Neural crest cell (in vitro differentiated cells): ENCODE data around the gene PXMP4. TPM values are rescaled to one million over a fixed set of nuclear protein-coding genes. Genes with fewer than 3 reads are reported as not detected.

ENCODE experiments used
- DNase-seq: peaks from one replicate; pipeline ENCODE4 v3.0.0; 2021; ENCODE audit warnings: low read depth, mixed read lengths, low spot score
- H3K27ac Mint-ChIP-seq: one replicate; pipeline ENCODE4 v1.8.0; 2021; ENCODE audit warnings: mild to moderate bottlenecking, mixed read lengths; ENCODE audit not compliant: unreplicated experiment
- H3K27me3 Mint-ChIP-seq: 2 replicates; pipeline ENCODE4 v1.8.0; 2021; ENCODE audit warnings: low read depth, mild to moderate bottlenecking, mixed read lengths
- H3K36me3 Mint-ChIP-seq: 2 replicates; pipeline ENCODE4 v1.8.0; 2021; ENCODE audit warnings: low read depth, mild to moderate bottlenecking, mixed read lengths
- H3K4me1 Mint-ChIP-seq: 2 replicates; pipeline ENCODE4 v1.8.0; 2021; ENCODE audit warnings: mixed read lengths
- H3K4me3 Mint-ChIP-seq: one replicate; pipeline ENCODE4 v1.8.0; 2021; ENCODE audit warnings: mild to moderate bottlenecking, mixed read lengths
- H3K9me3 Mint-ChIP-seq: 2 replicates; pipeline ENCODE4 v1.8.0; 2021; ENCODE audit warnings: mixed read lengths
- total RNA-seq: library from RNA; stranded (reverse); gene quantifications from 2 replicates; pipeline ENCODE4 v1.2.1, GENCODE V29; 2021
- TF ChIP-seq, protein P1 (sequence below): fragments of 200-600 bp; sonication (generic); conservative IDR thresholded peaks from 2 replicates; pipeline ENCODE4 v1.5.0; 2021; ENCODE audit warnings: antibody characterized with exemption, mild to moderate bottlenecking

The PXMP4 gene
- total RNA-seq, 1 donor from 2014 or later, result 5.2 TPM

DNA sequence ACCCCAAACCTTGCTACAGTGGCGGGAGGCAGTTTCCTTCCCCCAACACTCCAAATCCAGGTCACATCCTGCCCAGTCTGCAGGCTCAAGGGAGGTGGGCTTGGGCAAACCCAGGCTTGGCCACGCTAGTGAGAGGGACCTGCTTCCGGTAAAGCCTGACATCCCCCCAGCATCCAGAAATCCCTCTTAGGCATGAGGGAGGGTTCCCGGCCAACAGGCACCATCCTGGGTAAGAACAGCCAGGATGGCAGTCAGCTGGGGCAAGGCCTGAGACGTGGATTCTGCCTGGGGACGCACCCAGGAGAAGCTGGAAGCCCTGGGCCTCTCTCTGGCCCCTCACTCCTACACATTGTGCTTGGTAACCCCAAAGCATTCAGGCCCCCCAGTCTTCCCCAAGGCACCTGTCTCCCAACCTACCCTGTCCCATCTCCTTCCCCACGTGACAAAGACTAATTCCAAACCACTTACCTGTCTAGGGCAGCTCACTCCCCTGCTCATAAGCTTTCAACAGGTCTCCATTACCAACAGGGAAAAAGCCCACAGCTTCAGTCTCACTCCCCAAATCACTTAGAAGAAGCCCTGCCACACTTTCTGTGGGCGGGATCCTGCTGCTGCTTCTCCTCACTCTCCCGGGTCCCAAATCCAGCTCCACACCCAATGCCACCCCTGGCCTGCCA lies 55.9 kb downstream of the PXMP4 start:
- Mint-ChIP-seq H3K9me3 (no peaks in the 10 kb centered on the region), H3K4me3 (peak overlapping the region; percentile 84), H3K4me1 (peaks cover 49% of the 10 kb centered on the region), H3K27me3 (peaks cover 12% of the 10 kb centered on the region), H3K27ac (peak overlapping the region; percentile 67), H3K36me3 (peaks cover 10% of the 10 kb centered on the region)
- TF ChIP-seq, protein P1, sequence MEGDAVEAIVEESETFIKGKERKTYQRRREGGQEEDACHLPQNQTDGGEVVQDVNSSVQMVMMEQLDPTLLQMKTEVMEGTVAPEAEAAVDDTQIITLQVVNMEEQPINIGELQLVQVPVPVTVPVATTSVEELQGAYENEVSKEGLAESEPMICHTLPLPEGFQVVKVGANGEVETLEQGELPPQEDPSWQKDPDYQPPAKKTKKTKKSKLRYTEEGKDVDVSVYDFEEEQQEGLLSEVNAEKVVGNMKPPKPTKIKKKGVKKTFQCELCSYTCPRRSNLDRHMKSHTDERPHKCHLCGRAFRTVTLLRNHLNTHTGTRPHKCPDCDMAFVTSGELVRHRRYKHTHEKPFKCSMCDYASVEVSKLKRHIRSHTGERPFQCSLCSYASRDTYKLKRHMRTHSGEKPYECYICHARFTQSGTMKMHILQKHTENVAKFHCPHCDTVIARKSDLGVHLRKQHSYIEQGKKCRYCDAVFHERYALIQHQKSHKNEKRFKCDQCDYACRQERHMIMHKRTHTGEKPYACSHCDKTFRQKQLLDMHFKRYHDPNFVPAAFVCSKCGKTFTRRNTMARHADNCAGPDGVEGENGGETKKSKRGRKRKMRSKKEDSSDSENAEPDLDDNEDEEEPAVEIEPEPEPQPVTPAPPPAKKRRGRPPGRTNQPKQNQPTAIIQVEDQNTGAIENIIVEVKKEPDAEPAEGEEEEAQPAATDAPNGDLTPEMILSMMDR, result no peak
- no peak for DNase-seq

DNA sequence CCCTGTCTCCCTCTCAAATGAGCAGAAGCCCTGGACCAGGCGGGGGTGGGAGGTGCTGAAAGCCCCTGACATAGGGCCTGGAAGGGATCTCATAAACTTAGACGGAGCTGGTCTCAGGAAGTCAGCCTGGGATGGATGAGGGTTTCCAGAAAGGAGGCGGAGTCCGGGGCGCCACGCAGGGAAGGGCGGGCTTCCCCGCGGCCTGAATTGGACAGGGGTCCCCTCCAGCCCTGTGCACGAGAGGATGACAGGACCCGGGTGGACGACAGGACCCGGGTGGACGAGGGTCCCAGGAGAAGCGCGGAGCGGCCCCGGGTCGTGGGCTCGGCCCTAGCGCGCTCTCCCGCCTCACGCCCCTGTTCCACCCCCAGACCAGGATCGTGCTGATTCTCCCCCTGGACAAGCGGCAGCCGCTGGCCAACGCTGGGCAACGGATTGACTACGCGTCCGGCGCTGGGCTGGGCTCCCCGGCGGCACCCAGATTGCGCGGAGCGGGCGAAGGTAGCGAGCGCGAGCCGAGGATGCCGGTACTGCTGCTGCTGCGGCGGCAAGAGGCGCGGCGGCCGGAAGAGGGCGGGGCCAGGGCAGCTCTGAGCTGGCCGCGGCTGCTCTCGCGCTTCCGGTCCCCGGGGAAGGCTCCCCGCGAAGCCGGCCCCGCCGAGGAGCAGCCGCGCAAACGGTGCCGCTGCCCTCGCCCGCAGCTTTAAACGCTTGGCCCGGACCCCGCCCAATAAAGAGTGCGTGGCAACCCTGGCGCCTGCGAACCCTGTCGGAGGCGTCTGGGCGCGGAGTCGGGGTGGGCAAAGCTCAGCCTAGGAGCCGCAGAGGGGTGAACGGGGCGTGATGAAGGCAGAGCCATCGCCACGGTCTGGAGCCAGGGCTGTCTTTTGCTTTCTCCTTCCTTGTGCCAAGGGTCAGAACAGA lies 56.7 kb downstream of the PXMP4 start:
- H3K27me3 Mint-ChIP-seq, result peaks cover 11% of the 10 kb centered on the region
- TF ChIP-seq, protein P1, result no peak
- peaks cover 42% of the 10 kb centered on the region for H3K4me1 Mint-ChIP-seq
- H3K36me3 Mint-ChIP-seq, result peaks cover 8% of the 10 kb centered on the region
- no peaks in the 10 kb centered on the region for H3K9me3 Mint-ChIP-seq
- H3K4me3 Mint-ChIP-seq, result peak overlapping the region; percentile 84
- peak overlapping the region; percentile 90 for H3K27ac Mint-ChIP-seq
- DNase-seq, result peak; percentile 82

DNA sequence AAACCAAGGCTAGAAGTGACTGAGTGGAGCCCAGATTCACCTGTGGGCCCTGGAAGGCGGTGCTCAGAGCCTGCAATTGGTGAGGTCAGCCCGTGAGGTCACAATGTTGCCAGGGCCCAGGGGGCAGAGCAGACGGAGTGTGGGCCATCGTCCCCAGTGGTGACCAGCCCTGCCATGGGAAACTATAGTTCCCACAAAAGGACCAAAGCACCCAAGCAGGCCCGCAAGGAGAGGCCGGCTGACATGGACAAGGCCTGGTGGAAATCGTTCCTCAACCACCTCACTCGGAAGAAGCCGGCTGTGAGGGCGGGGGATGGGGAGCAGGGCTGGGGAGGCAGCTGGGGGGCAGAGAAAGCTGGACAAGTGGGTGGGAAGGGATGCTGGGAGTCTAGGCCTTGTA lies 57.9 kb downstream of the PXMP4 start, which contains the start of gene C20orf144:
Gene C20orf144 (plus strand): TSS at position 156 of the 400 bp plus-strand sequence. CDS start 19 bp downstream, at position 175.
- Mint-ChIP-seq H3K27me3 (peaks cover 9% of the 10 kb centered on the region), H3K4me1 (peaks cover 39% of the 10 kb centered on the region), H3K27ac (peak within 1 kb of the TSS; percentile 67), H3K9me3 (no peaks in the 10 kb centered on the region), H3K36me3 (peaks cover 6% of the 10 kb centered on the region), H3K4me3 (peak within 1 kb of the TSS; percentile 84)
- TF ChIP-seq, protein P1, result no peak
- no peak for DNase-seq

DNA sequence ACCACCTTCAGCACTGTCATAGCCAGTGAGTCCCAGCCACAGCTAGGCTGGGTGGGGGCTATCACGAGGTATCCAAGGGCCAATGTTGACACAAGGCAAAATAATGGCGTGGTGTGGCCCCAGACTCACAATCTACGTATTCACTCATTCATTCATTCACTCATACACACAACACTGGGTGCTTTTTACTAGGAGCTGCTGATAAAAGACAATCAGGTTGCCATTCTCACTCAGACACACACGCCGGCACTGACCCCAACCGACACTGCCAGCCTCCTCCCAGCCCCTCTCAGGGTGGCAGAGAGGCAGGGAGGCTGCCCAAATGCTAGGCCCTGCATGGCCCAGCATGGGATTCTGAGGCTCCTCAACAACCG lies 59.4 kb downstream of the PXMP4 start:
- TF ChIP-seq, protein P1, result no peak
- Mint-ChIP-seq H3K4me1 (peaks cover 30% of the 10 kb centered on the region), H3K27me3 (peaks cover 5% of the 10 kb centered on the region), H3K36me3 (peaks cover 3% of the 10 kb centered on the region), H3K9me3 (no peaks in the 10 kb centered on the region), H3K4me3 (peak overlapping the region; percentile 84), H3K27ac (no peak overlapping the region)
- no peak for DNase-seq

- Mint-ChIP-seq H3K27ac (no peak overlapping the region), H3K4me1 (peaks cover 26% of the 10 kb centered on the region), H3K36me3 (peaks cover 3% of the 10 kb centered on the region), H3K9me3 (no peaks in the 10 kb centered on the region), H3K4me3 (peak overlapping the region; percentile 74), H3K27me3 (peaks cover 5% of the 10 kb centered on the region)
- TF ChIP-seq, protein P1, result no peak
- DNase-seq, result no peak
These were observed 60.0 kb downstream of the PXMP4 start for GRCh38 chr20:33660035-33660684.
